ENCODE results near the gene ADH1C. TPM values are rescaled to one million over a fixed set of nuclear protein-coding genes. Genes with fewer than 3 reads are reported as not detected.
"Not testable (repeated sequence)": the region's sequence is repeated elsewhere in the genome, so short reads cannot be mapped to it uniquely, and the experiment has no call there.

Gene ADH1C
- total RNA-seq, 8 experiments from 2014 or later = 0.47 to 1.00 (median 0.55) TPM; not detected in 3

DNA sequence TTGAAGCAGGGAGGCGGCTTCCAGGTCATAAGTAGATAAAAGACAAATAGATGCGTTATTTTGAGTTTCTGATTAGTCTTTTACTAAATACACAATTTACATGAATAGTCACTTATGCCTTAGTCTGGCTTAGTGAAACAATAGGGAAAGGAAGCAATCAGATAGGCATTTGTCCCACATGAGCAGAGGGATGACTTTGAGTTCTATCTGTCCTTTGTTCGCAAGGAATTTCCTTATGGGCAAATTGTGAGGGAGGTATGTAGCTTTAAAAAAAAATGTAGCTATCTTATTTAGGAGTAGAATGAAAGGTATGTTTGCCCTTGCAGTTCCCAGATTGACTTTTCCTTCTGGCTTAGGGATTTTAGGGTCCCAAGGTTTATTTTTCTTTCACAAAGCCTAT, 26.3 kb upstream of the ADH1C start:
- no peak overlapping the region for H3K4me3 ChIP-seq
- ATAC-seq (replicated peaks in 6 of 8) = no peak
- H3K4me1 ChIP-seq (replicated peaks in 1 of 2) = no peaks in the 10 kb centered on the region
- in situ Hi-C loops (cut with MboI; ENCODE audit: low pct_unique_long_range_greater_than_20kb in 2 of 9, low sequenced_read_pairs in 9 of 9, unreplicated experiment in 9 of 9) = no loop called here
- 67 to 96% (median 91%) methylated on average over 1 to 3 of the region's 3 CpGs; no CpG with 5 or more reads in 1 of the 10 experiments for WGBS, 10 experiments
- no peak overlapping the region for H3K27ac ChIP-seq

DNA sequence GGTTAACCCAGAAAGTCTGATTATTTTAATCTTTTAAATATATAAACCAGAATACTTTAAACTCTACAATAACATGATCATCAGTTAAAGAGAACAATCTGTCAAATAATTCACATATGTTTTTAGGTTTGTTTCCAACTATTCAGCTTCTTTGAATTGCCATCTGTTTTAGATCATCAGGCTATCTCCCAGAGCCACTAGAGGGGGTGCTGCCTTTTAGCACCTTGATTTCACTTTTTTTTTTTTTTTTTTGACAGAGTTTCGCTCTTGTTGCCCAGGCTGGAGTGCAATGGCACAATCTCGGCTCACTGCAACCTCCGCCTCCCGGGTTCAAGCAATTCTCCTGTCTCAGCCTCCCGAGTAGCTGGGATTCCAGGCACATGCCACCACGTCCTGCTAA, 24.8 kb upstream of the ADH1C start:
- H3K4me1 ChIP-seq (replicated peaks in 1 of 2); H3K27ac ChIP-seq; H3K4me3 ChIP-seq; ATAC-seq (replicated peaks in 6 of 8); in situ Hi-C loops (cut with MboI; ENCODE audit: low pct_unique_long_range_greater_than_20kb in 2 of 9, low sequenced_read_pairs in 9 of 9, unreplicated experiment in 9 of 9): not testable (repeated sequence)
- 37 to 100% (median 63%) methylated on average over 1 to 6 of the region's 6 CpGs; no CpG with 5 or more reads in 2 of the 10 experiments for WGBS, 10 experiments

DNA sequence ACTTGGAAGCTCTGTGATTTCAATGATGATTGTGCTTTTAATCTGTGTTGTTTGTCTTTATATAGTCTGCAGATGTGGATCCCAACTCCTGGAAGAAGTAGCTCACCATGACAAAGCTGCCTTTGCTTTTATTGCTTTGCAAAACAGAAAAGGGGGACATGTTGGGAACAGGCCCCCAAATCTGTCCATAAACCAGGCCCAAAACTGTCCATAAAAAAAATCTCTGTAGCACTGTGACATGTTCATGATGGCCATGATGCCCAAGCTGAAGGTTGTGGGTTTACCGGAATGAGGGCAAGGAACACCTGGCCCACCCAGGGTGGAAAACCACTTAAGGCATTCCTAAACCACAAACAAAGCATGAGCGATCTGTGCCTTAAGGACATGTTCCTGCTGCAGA, 19.9 kb upstream of the ADH1C start:
- H3K27ac ChIP-seq; H3K4me1 ChIP-seq (replicated peaks in 1 of 2); H3K4me3 ChIP-seq; in situ Hi-C loops (cut with MboI; ENCODE audit: low pct_unique_long_range_greater_than_20kb in 2 of 9, low sequenced_read_pairs in 9 of 9, unreplicated experiment in 9 of 9); ATAC-seq (replicated peaks in 6 of 8): not testable (repeated sequence)
- 78 to 100% (median 100%) methylated on average over 1 to 2 of the region's 2 CpGs; no CpG with 5 or more reads in 4 of the 10 experiments for WGBS, 10 experiments

DNA sequence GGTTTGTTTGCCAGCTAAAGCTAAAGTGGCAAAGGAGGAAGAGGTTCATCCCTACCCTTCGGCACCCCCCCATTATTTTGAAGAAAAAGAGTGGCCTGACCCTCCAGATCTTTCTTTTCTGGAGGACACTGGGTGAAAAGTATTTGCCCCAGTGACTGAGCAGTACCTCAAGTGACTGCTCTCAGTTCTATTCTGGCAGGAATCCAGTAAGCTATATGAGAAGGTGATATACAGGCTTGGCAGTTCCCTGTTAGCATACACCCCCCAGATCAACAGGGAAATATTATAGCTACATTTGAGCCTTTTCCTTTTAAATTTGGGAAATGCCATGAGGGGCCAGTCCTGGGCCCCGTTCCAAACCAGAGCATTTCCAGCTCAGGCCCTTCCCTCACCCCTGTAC, 15.3 kb upstream of the ADH1C start:
- 25 to 100% (median 33%) methylated on average over 1 to 2 of the region's 2 CpGs; no CpG with 5 or more reads in 5 of the 10 experiments for WGBS, 10 experiments
- ATAC-seq (replicated peaks in 6 of 8); H3K4me1 ChIP-seq (replicated peaks in 1 of 2); in situ Hi-C loops (cut with MboI; ENCODE audit: low pct_unique_long_range_greater_than_20kb in 2 of 9, low sequenced_read_pairs in 9 of 9, unreplicated experiment in 9 of 9); H3K27ac ChIP-seq; H3K4me3 ChIP-seq: not testable (repeated sequence)

DNA sequence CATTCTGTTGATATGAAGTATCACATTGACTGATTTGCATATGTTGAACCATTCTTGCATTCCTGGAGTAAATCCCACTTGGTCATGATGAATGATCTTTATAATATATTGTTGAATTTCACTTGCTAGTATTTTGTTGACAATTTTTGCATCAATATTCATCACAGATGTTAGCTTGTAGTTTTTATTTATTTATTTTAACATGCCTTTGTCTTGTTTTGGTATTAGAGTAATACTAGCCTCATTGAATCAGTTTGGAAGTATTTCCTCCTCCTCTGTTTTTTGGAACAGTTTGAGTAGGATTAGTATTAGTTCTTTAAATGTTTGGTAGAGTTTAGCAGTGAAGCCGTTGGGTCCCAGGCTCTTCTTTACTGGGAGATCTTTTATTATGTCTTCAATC, 13.9 kb upstream of the ADH1C start:
- H3K27ac ChIP-seq = no peak overlapping the region
- no peaks in the 10 kb centered on the region for H3K4me1 ChIP-seq (replicated peaks in 1 of 2)
- WGBS, 10 experiments = 0 to 100% (median 57%) methylated on average over 1 of the region's 1 CpG; no CpG with 5 or more reads in 3 of the 10 experiments
- ATAC-seq (replicated peaks in 6 of 8) = no peak
- H3K4me3 ChIP-seq = no peak overlapping the region
- in situ Hi-C loops (cut with MboI; ENCODE audit: low pct_unique_long_range_greater_than_20kb in 2 of 9, low sequenced_read_pairs in 9 of 9, unreplicated experiment in 9 of 9) = no loop called here

DNA sequence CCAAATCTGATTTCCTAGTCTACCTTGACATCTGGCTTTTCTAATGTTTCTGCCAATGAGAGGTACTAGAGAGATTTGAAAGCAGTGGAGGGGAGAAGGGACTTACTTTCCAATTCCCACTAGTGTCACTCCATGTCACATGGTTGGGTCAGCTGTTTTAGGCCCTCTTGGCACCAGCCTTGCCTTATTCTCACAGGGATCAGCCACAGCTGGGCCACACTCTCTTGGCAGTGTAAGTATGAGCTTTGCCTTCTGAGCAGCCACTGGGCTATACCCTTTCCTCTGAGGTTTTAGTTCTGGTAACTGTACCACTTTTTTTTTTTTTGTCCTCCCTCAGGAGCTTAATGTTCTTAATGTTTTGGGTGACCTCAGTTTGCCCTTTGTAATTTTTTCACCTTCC, 10.2 kb upstream of the ADH1C start:
- no peak overlapping the region for H3K27ac ChIP-seq
- in situ Hi-C loops (cut with MboI; ENCODE audit: low pct_unique_long_range_greater_than_20kb in 2 of 9, low sequenced_read_pairs in 9 of 9, unreplicated experiment in 9 of 9) = no loop called here
- no peak for ATAC-seq (replicated peaks in 6 of 8)
- no peaks in the 10 kb centered on the region for H3K4me1 ChIP-seq (replicated peaks in 1 of 2)
- H3K4me3 ChIP-seq = no peak overlapping the region

DNA sequence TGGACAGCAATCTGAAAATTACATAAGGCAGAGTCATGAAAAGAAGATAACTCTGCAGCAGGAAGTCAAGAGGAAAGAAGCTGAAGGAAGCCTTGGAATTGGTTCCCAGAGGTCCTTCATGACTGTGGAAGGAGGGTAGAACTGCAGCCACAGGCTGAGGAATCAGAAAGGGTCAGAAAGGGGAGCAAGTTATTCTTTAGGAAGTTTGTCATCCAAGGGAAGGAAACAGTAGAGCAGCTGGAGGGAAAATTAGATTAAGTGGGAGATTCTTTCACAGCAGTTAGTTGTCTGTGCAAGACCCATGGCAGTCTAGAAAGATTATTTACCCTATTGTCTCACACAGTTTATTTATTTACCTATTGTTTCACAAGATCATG, 9.3 kb upstream of the ADH1C start:
- H3K27ac ChIP-seq = no peak overlapping the region
- H3K4me3 ChIP-seq = no peak overlapping the region
- no peaks in the 10 kb centered on the region for H3K4me1 ChIP-seq (replicated peaks in 1 of 2)
- no peak for ATAC-seq (replicated peaks in 6 of 8)
- in situ Hi-C loops (cut with MboI; ENCODE audit: low pct_unique_long_range_greater_than_20kb in 2 of 9, low sequenced_read_pairs in 9 of 9, unreplicated experiment in 9 of 9) = no loop called here

DNA sequence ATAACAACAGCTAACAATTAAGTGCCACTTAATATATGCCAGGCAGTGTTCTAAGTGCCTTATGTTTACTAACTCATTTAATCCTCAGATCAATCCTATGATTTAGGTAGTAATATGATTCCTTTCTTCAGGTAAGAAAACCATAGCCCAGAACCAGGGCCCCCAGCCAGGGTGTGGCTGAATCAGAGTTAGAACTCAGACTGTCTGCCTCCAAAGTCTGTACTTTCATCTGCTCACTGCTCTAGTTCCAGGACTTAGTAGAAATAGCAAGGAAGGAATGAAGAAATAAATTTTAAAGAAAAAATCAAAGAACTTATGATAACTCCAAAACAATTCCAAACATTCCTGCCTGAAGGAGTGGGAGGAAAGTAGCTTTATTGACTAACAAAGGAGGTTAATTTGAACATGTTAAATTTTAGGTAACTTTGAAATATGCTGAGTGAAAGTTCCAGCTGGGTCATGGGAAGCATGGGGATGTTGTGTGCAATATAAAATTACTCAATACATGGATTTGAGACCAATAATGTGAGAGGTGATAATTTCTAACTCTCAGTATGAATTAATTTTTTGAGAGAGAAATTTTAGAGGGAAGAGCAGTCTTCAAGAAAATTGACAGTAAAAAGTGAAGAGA, 8.8 kb upstream of the ADH1C start:
- in situ Hi-C loops (cut with MboI; ENCODE audit: low pct_unique_long_range_greater_than_20kb in 2 of 9, low sequenced_read_pairs in 9 of 9, unreplicated experiment in 9 of 9) = no loop called here
- H3K4me1 ChIP-seq (replicated peaks in 1 of 2) = no peaks in the 10 kb centered on the region
- H3K27ac ChIP-seq = no peak overlapping the region
- ATAC-seq (replicated peaks in 6 of 8) = no peak
- no peak overlapping the region for H3K4me3 ChIP-seq

DNA sequence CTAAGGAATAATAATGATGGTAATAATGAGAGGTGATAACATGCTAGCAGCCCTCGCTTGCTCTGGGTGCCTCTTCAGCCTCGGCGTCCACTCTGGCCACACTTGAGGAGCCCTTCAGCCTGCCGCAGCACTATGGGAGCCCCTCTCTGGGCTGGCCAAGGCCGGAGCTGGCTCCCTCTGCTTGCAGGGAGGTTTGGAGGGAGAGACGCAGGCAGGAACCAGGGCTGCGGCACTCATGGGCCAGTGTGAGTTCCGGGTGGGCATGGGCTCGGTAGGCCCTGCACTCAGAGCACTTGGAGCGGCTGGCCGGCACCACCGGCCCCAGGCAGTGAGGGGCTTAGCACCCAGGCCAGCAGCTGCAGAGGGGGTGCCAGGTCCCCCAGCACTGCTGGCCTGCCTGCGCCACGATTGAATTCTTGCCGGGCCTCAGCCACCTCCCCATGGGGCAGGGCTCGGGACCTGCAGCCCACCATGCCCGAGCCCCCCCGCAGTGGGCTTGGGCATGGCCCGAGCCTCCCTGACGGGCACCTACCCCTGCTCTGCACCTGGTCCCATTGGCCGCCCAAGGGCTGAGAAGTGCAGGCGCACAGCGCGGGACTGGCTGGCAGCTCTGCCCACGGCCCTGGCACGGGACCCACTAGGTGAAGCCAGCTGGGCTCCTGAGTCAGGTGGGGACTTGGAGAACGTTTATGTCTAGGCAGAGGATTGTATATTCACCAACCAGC, 7.1 kb upstream of the ADH1C start:
- 33 to 100% (median 82%) methylated on average over 1 to 16 of the region's 27 CpGs; no CpG with 5 or more reads in 3 of the 10 experiments for WGBS, 10 experiments
- H3K4me3 ChIP-seq = no peak overlapping the region
- H3K27ac ChIP-seq = no peak overlapping the region
- H3K4me1 ChIP-seq (replicated peaks in 1 of 2) = no peaks in the 10 kb centered on the region
- in situ Hi-C loops (cut with MboI; ENCODE audit: low pct_unique_long_range_greater_than_20kb in 2 of 9, low sequenced_read_pairs in 9 of 9, unreplicated experiment in 9 of 9) = no loop called here
- no peak for ATAC-seq (replicated peaks in 6 of 8)

DNA sequence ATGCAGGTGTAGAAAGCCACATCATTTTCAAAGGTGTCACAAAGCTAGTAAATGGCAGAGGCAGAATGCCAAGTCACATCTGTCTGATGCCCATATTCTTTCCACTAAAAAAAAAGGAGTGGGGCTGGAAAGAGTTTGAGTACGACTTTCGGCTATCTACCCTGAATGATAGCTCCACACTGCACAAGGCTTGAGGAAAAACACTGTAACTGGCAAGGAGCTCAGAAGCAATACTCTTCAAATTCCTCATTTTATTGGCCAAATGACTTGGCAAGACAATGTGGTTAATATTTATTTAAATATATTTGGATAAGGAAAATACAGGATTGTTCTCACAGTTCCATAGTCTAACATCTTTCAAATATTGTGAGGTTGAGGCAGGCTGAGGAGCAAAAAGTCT, 5.4 kb upstream of the ADH1C start:
- WGBS, 10 experiments = 30 to 100% (median 75%) methylated on average over 1 to 2 of the region's 2 CpGs; no CpG with 5 or more reads in 5 of the 10 experiments
- in situ Hi-C loops (cut with MboI; ENCODE audit: low pct_unique_long_range_greater_than_20kb in 2 of 9, low sequenced_read_pairs in 9 of 9, unreplicated experiment in 9 of 9) = no loop called here
- no peak overlapping the region for H3K27ac ChIP-seq
- H3K4me3 ChIP-seq = no peak overlapping the region
- peaks cover 4 to 5% of the 10 kb centered on the region in 2 donors for H3K4me1 ChIP-seq (replicated peaks in 1 of 2)
- ATAC-seq (replicated peaks in 6 of 8) = no peak

DNA sequence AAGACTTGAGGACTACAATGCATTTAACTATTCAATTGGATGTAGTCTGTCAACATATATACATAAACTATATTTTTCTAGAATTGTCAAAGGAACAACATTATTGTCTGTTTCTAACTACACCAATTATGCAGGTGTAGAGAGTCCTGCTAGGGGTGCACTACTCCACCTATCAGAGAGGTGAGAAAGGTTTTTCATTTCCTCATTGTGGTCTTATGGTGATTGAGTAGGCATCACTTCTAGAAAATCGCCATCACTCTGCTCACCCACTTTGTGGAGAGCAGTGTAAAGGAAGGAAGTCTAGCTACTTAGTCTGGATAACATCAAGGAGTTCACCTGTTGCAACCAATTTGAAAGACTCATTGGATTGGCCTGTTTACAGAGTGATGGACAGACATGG, 4.4 kb upstream of the ADH1C start:
- Histone ChIP-seq H3K27ac (no peak overlapping the region), H3K4me3 (no peak overlapping the region), H3K4me1 (replicated peaks in 1 of 2) (peaks cover 9 to 10% of the 10 kb centered on the region in 2 donors)
- WGBS, 10 experiments = 14 to 100% (median 59%) methylated on average over 1 of the region's 1 CpG; no CpG with 5 or more reads in 4 of the 10 experiments
- ATAC-seq (replicated peaks in 6 of 8) = no peak
- in situ Hi-C loops (cut with MboI; ENCODE audit: low pct_unique_long_range_greater_than_20kb in 2 of 9, low sequenced_read_pairs in 9 of 9, unreplicated experiment in 9 of 9) = no loop called here

DNA sequence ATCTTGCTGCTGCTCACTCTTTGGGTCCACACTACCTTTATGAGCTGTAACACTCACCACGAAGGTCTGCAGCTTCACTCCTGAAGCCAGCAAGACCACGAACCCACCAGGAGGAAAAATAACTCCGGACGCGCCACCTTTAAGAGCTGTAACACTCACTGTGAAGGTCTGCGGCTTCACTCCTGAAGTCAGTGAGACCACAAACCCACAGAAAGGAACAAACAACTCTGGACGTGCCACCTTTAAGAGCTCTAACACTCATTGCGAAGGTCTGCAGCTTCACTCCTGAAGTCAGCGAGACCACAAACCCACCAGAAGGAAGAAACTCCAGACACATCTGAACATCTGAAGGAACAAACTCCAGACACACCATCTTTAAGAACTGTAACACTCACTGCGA, 3.6 kb upstream of the ADH1C start:
- in situ Hi-C loops (cut with MboI; ENCODE audit: low pct_unique_long_range_greater_than_20kb in 2 of 9, low sequenced_read_pairs in 9 of 9, unreplicated experiment in 9 of 9) = not testable (repeated sequence)

DNA sequence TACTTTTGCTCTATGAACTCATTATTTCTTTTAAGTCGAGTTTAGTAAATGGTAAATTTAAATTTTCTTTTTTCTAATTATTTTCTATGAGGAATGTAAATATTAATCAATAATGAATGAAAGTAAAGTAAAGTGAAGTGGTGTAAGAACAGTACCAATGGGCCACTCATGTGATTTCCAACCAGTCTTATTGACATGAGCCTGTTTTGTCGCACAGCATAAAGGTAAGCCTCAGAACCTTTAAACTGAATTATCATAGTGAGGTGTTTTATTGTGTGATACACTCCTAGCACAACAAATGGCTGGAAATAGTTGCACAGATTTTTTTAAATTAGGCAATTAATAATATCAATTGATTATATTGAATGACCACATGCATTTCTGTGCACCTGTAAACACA, 1.1 kb downstream of the ADH1C start:
- 28 to 100% (median 92%) methylated on average over 1 to 2 of the region's 2 CpGs for WGBS, 10 experiments

More for the DNA sequence above, 3.6 kb upstream of the ADH1C start:
- 0 to 90% (median 90%) methylated on average over 1 to 2 of the region's 10 CpGs; no CpG with 5 or more reads in 7 of the 10 experiments for WGBS, 10 experiments
- H3K4me3 ChIP-seq; ATAC-seq (replicated peaks in 6 of 8); H3K27ac ChIP-seq; H3K4me1 ChIP-seq (replicated peaks in 1 of 2): not testable (repeated sequence)

DNA sequence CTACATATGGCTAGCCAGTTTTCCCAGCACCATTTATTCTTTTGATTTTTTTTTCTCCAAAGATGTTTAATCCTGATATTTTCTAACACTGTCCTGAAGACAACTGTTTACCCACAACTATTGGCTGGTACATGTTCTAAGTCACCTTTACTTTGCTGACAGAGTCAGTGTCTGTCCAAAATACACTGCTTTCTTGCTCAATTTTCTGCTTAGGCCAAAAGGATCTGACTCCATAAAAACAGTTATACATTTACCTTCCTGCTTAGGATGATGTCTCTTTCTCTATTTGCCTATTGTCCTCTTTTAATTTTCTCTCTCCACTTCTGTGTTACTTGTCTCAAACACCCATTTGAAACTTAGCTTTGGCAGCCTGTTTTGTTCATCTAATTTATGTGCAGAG, 3.2 kb downstream of the ADH1C start:
- Histone ChIP-seq H3K27ac (no peak overlapping the region), H3K4me1 (replicated peaks in 1 of 2) (peaks cover 9 to 10% of the 10 kb centered on the region in 2 donors), H3K4me3 (no peak overlapping the region)
- ATAC-seq (replicated peaks in 6 of 8) = no peak
- in situ Hi-C loops (cut with MboI; ENCODE audit: low pct_unique_long_range_greater_than_20kb in 2 of 9, low sequenced_read_pairs in 9 of 9, unreplicated experiment in 9 of 9) = no loop called here

More for the DNA sequence above, 1.1 kb downstream of the ADH1C start:
- H3K4me1 ChIP-seq (replicated peaks in 1 of 2) = peaks cover 9 to 10% of the 10 kb centered on the region in 2 donors
- in situ Hi-C loops (cut with MboI; ENCODE audit: low pct_unique_long_range_greater_than_20kb in 2 of 9, low sequenced_read_pairs in 9 of 9, unreplicated experiment in 9 of 9) = no loop called here
- no peak for ATAC-seq (replicated peaks in 6 of 8)
- H3K27ac ChIP-seq = no peak overlapping the region
- H3K4me3 ChIP-seq = no peak overlapping the region

Data from motor neuron (in vitro differentiated cells).